ENCODE measurements around the gene UBQLN3.

DNA sequence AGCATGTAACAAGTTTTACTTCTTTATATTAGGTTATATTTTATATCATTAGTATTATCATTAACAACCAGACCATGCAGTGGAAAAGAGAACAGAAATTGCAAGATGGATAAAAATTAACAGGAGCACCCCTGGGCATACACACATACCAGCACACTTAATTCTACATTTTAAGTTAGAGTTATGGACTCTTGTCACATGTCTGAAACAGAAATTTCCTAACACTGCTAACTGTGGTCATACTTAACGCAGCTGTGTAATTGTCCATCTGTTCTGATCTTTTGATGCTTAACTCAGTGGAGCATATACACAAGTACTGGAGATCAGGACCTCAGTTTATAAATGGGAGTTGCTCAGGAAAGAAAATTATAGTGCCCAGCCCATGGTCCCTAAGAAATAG lies 38.2 kb upstream of the UBQLN3 start:
- TF ChIP-seq, protein P1, sequence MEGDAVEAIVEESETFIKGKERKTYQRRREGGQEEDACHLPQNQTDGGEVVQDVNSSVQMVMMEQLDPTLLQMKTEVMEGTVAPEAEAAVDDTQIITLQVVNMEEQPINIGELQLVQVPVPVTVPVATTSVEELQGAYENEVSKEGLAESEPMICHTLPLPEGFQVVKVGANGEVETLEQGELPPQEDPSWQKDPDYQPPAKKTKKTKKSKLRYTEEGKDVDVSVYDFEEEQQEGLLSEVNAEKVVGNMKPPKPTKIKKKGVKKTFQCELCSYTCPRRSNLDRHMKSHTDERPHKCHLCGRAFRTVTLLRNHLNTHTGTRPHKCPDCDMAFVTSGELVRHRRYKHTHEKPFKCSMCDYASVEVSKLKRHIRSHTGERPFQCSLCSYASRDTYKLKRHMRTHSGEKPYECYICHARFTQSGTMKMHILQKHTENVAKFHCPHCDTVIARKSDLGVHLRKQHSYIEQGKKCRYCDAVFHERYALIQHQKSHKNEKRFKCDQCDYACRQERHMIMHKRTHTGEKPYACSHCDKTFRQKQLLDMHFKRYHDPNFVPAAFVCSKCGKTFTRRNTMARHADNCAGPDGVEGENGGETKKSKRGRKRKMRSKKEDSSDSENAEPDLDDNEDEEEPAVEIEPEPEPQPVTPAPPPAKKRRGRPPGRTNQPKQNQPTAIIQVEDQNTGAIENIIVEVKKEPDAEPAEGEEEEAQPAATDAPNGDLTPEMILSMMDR (IDR thresholded peaks at IDR 0.05), result no peak
- no peak for TF ChIP-seq TCF7L2 (IDR thresholded peaks at IDR 0.05; ENCODE audit: low read depth, low read length)
- no peak for TF ChIP-seq SIN3A (IDR thresholded peaks at IDR 0.05; ENCODE audit: borderline replicate concordance, insufficient read depth, low read depth, low read length)
- no peak for TF ChIP-seq POLR2AphosphoS5 (IDR thresholded peaks at IDR 0.05; ENCODE audit: low read depth, low read length)

Measured in Panc1 (cell line).